HG03565 (cell line): ENCODE data around the gene NAXE.
"Not testable (repeated sequence)": the region's sequence is repeated elsewhere in the genome, so short reads cannot be mapped to it uniquely, and the experiment has no call there.

Experiments used
- ATAC-seq: cut with Tn5 transposase; IDR thresholded peaks from one replicate; pipeline ENCODE4 v1.9.1; 2021; ENCODE audit warnings: mild to moderate bottlenecking, moderate library complexity; ENCODE audit not compliant: unreplicated experiment

The NAXE gene

GRCh38 chr1:156592910-156593660 is 1.5 kb downstream of the NAXE start:
- no peak for ATAC-seq

- ATAC-seq = no peak
Measured at GRCh38 chr1:156593661-156593989, 2.0 kb downstream of the NAXE start.

GRCh38 chr1:156594190-156594589 is 2.6 kb downstream of the NAXE start:
- no peak for ATAC-seq

- no peak for ATAC-seq
Measured at GRCh38 chr1:156595016-156595415, 3.4 kb downstream of the NAXE start.

- no peak for ATAC-seq
Measured at GRCh38 chr1:156596426-156596825, 4.8 kb downstream of the NAXE start.

- ATAC-seq = no peak
Measured at GRCh38 chr1:156598125-156598524, 6.5 kb downstream of the NAXE start.

- no peak for ATAC-seq
Measured at GRCh38 chr1:156598731-156599432, 7.3 kb downstream of the NAXE start.

GRCh38 chr1:156599811-156600210 is 8.2 kb downstream of the NAXE start:
- ATAC-seq = peak; percentile 39

- ATAC-seq = no peak
Measured at GRCh38 chr1:156600733-156601121, 9.2 kb downstream of the NAXE start.

- ATAC-seq = no peak
Measured at GRCh38 chr1:156601122-156601830, 9.7 kb downstream of the NAXE start, which contains the start of gene GPATCH4. GPATCH4 (minus strand) TSS chr1:156601479.

- no peak for ATAC-seq
Measured at GRCh38 chr1:156601892-156602291, 10.3 kb downstream of the NAXE start.

- ATAC-seq = no peak
Measured at GRCh38 chr1:156602557-156602993, 11.0 kb downstream of the NAXE start.

GRCh38 chr1:156607344-156607743 is 15.8 kb downstream of the NAXE start:
- not testable (repeated sequence) for ATAC-seq

GRCh38 chr1:156608036-156608674 is 16.6 kb downstream of the NAXE start:
- ATAC-seq = no peak

- peak; percentile 69 for ATAC-seq
Measured at GRCh38 chr1:156608981-156609380, 17.4 kb downstream of the NAXE start.

- not testable (repeated sequence) for ATAC-seq
Measured at GRCh38 chr1:156610072-156610471, 18.5 kb downstream of the NAXE start.

GRCh38 chr1:156612666-156613065 is 21.1 kb downstream of the NAXE start:
- no peak for ATAC-seq

- ATAC-seq = no peak
Measured at GRCh38 chr1:156615946-156616345, 24.4 kb downstream of the NAXE start.

- ATAC-seq = no peak
Measured at GRCh38 chr1:156616463-156616862, 24.9 kb downstream of the NAXE start.

- ATAC-seq = no peak
Measured at GRCh38 chr1:156618853-156619581, 27.4 kb downstream of the NAXE start, which contains the start of gene HAPLN2. HAPLN2 (plus strand) TSS chr1:156619415; CDS start chr1:156623491, 4,076 bp downstream.

GRCh38 chr1:156619582-156619955 is 28.0 kb downstream of the NAXE start:
- ATAC-seq = no peak
